Measurements from ENCODE around the gene DNAH9.

DNAH9 gene

GRCh38 chr17:11807606-11808005, 209.3 kb downstream of the DNAH9 start:
- TF ChIP-seq CTCF (IDR thresholded peaks at IDR 0.05; ENCODE audit: extremely low read depth, missing control alignments) = no peak

GRCh38 chr17:11813278-11813677, 215.0 kb downstream of the DNAH9 start:
- no peak for DNase-seq (ENCODE audit: low spot score)
- TF ChIP-seq CTCF (IDR thresholded peaks at IDR 0.05; ENCODE audit: extremely low read depth, missing control alignments) = no peak

More at GRCh38 chr17:11807606-11808005, 209.3 kb downstream of the DNAH9 start:
- no peak for DNase-seq (ENCODE audit: low spot score)

GRCh38 chr17:11813871-11814270, 215.6 kb downstream of the DNAH9 start:
- TF ChIP-seq CTCF (IDR thresholded peaks at IDR 0.05; ENCODE audit: extremely low read depth, missing control alignments) = no peak
- no peak for DNase-seq (ENCODE audit: low spot score)

GRCh38 chr17:11814655-11815262, 216.5 kb downstream of the DNAH9 start:
- no peak for DNase-seq (ENCODE audit: low spot score)
- no peak for TF ChIP-seq CTCF (IDR thresholded peaks at IDR 0.05; ENCODE audit: extremely low read depth, missing control alignments)

- TF ChIP-seq CTCF (IDR thresholded peaks at IDR 0.05; ENCODE audit: extremely low read depth, missing control alignments) = no peak
- DNase-seq (ENCODE audit: low spot score) = no peak
These were observed 218.1 kb downstream of the DNAH9 start for GRCh38 chr17:11816409-11816808.

- TF ChIP-seq CTCF (IDR thresholded peaks at IDR 0.05; ENCODE audit: extremely low read depth, missing control alignments) = no peak
- DNase-seq (ENCODE audit: low spot score) = no peak
These were observed 225.6 kb downstream of the DNAH9 start for GRCh38 chr17:11823862-11824261.

GRCh38 chr17:11825572-11826209, 227.4 kb downstream of the DNAH9 start:
- DNase-seq (ENCODE audit: low spot score) = no peak
- no peak for TF ChIP-seq CTCF (IDR thresholded peaks at IDR 0.05; ENCODE audit: extremely low read depth, missing control alignments)
